Adrenal gland (tissue), 5 donors: ENCODE results near the gene ANKRD34A.

Experiments used
- POLR2A ChIP-seq, 2 donors: fragments of 450-650 bp; IDR thresholded peaks; one replicate each; pipeline ENCODE4 v1.6.1; 2017; ENCODE audit warnings: antibody characterized with exemption in 2 of 2, mild to moderate bottlenecking in 2 of 2, moderate library complexity in 1 of 2
- TF ChIP-seq, protein P1 (sequence below), 6 experiments: fragments of 450-650 bp in 4 of 6; fragments of 200-600 bp in 2 of 6; sonication (generic) in 1 of 6; IDR thresholded peaks; 1 replicate in 5 of 6; 2 replicates in 1 of 6; pipeline versions ENCODE4 v1.5.1 to v1.8.0; 2016 to 2021; ENCODE audit warnings: antibody characterized with exemption in 6 of 6, mild to moderate bottlenecking in 2 of 6, moderate library complexity in 1 of 6
- donor health status: DM: no; HTN: no; CAD: no.

- TF ChIP-seq, protein P1, sequence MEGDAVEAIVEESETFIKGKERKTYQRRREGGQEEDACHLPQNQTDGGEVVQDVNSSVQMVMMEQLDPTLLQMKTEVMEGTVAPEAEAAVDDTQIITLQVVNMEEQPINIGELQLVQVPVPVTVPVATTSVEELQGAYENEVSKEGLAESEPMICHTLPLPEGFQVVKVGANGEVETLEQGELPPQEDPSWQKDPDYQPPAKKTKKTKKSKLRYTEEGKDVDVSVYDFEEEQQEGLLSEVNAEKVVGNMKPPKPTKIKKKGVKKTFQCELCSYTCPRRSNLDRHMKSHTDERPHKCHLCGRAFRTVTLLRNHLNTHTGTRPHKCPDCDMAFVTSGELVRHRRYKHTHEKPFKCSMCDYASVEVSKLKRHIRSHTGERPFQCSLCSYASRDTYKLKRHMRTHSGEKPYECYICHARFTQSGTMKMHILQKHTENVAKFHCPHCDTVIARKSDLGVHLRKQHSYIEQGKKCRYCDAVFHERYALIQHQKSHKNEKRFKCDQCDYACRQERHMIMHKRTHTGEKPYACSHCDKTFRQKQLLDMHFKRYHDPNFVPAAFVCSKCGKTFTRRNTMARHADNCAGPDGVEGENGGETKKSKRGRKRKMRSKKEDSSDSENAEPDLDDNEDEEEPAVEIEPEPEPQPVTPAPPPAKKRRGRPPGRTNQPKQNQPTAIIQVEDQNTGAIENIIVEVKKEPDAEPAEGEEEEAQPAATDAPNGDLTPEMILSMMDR (IDR thresholded peaks at IDR 0.05), result no peak
- no peak for TF ChIP-seq POLR2A (IDR thresholded peaks at IDR 0.05)
Observed at GRCh38 chr1:145985129-145985501, 20.7 kb upstream of the ANKRD34A start.
